IMR-90 (cell line): ENCODE measurements around the gene PPARD. TPM values are rescaled to one million over a fixed set of nuclear protein-coding genes. Genes with fewer than 3 reads are reported as not detected.

Experiments
- ATAC-seq: fragments of 200-7000 bp; cut with Tn5 transposase; 2 replicates; pipeline ENCODE4 v1.9.1; 2020; ENCODE audit warnings: low read depth, mild to moderate bottlenecking, moderate library complexity
- BruUV-seq: library from RNA; stranded (reverse); fragments of 400-500 nt; replicated peaks from 2 replicates; lab custom pipeline; 2021; lab: Mats Ljungman, UMichigan
- CTCF ChIA-PET: fragments of 300-600 bp; formaldehyde crosslinking; extraction: SDS; loops from one replicate; lab custom pipeline; 2021; ENCODE audit warnings: antibody characterized with exemption; lab: Yijun Ruan, JAX
- POLR2A ChIA-PET: fragments of 300-600 bp; sonication (Branson Sonifier 250); formaldehyde crosslinking; loops from one replicate; lab custom pipeline; 2022; ENCODE audit warnings: antibody characterized with exemption; ENCODE audit not compliant: unreplicated experiment; lab: Charles Lee
- DNase-seq: peaks from one replicate; pipeline ENCODE4 v3.0.0; 2013
- H2AFZ ChIP-seq: replicated peaks from 2 replicates; pipeline ENCODE3; 2013; ENCODE audit warnings: low read length, mild to moderate bottlenecking; ENCODE audit not compliant: poor library complexity
- H2AK5ac ChIP-seq: 2 replicates; pipeline ENCODE4 v1.6.1; 2013; ENCODE audit warnings: low read depth, low read length, inconsistent platforms
- H2AK9ac ChIP-seq: replicated peaks from 2 replicates; pipeline ENCODE3; 2013; ENCODE audit warnings: mild to moderate bottlenecking, low read depth, low read length, moderate library complexity; ENCODE audit not compliant: poor library complexity
- H2BK120ac ChIP-seq: 2 replicates; pipeline ENCODE4 v1.6.1; 2013; ENCODE audit warnings: low read depth, low read length, inconsistent platforms
- H2BK15ac ChIP-seq: 3 replicates; pipeline ENCODE4 v1.6.1; 2013; ENCODE audit warnings: low read depth, low read length, inconsistent platforms
- H2BK20ac ChIP-seq: 2 replicates; pipeline ENCODE4 v1.6.1; 2013; ENCODE audit warnings: low read depth, mild to moderate bottlenecking, inconsistent platforms, low read length, moderate library complexity
- H2BK5ac ChIP-seq: 2 replicates; pipeline ENCODE4 v1.6.1; 2013; ENCODE audit warnings: mild to moderate bottlenecking, low read depth, low read length, inconsistent platforms; ENCODE audit not compliant: poor library complexity, severe bottlenecking
- H3K14ac ChIP-seq: replicated peaks from 2 replicates; pipeline ENCODE4 v1.6.1; 2013; ENCODE audit warnings: low read depth, low read length, inconsistent platforms
- H3K18ac ChIP-seq: 2 replicates; pipeline ENCODE4 v1.6.1; 2013; ENCODE audit warnings: low read depth, low read length, control low read depth
- H3K23ac ChIP-seq: 2 replicates; pipeline ENCODE4 v1.6.1; 2013; ENCODE audit warnings: low read depth, low read length, inconsistent platforms
- H3K27ac ChIP-seq: 2 replicates; pipeline ENCODE4 v1.5.1; 2013; ENCODE audit warnings: mild to moderate bottlenecking, control low read depth, low read length; ENCODE audit not compliant: insufficient read depth
- H3K27me3 ChIP-seq: 2 replicates; pipeline ENCODE4 v1.6.1; 2013; ENCODE audit warnings: low read length; ENCODE audit not compliant: control insufficient read depth, insufficient read depth
- H3K36me3 ChIP-seq: 2 replicates; pipeline ENCODE4 v1.6.1; 2013; ENCODE audit warnings: low read length, mixed read lengths; ENCODE audit not compliant: control insufficient read depth, insufficient read depth
- H3K4ac ChIP-seq: 2 replicates; pipeline ENCODE4 v1.6.1; 2013; ENCODE audit warnings: low read depth, low read length, inconsistent platforms
- H3K4me1 ChIP-seq: 2 replicates; pipeline ENCODE4 v1.6.1; 2013; ENCODE audit warnings: low read length, mixed read lengths; ENCODE audit not compliant: control insufficient read depth, insufficient read depth
- H3K4me2 ChIP-seq: 2 replicates; pipeline ENCODE4 v1.6.1; 2013; ENCODE audit warnings: low read depth, mild to moderate bottlenecking, control low read depth, low read length, moderate library complexity
- H3K4me3 ChIP-seq: 2 replicates; pipeline ENCODE4 v1.5.1; 2013; ENCODE audit warnings: low read depth, mild to moderate bottlenecking, control low read depth, low read length, moderate library complexity; ENCODE audit not compliant: insufficient read depth
- H3K56ac ChIP-seq: 2 replicates; pipeline ENCODE4 v1.6.1; 2013; ENCODE audit warnings: low read length, inconsistent platforms; ENCODE audit not compliant: insufficient read depth; ENCODE audit errors: extremely low read depth
- H3K79me1 ChIP-seq, 2 experiments: 2 replicates each; pipeline ENCODE4 v1.6.1; 2013; ENCODE audit warnings: low read length in 2 of 2, inconsistent platforms in 1 of 2, low read depth in 1 of 2
- H3K9ac ChIP-seq: 2 replicates; pipeline ENCODE4 v1.6.1; 2013; ENCODE audit warnings: low read depth, low read length, control low read depth
- H3K9me1 ChIP-seq: 2 replicates; pipeline ENCODE4 v1.6.1; 2013; ENCODE audit warnings: low read length, inconsistent platforms; ENCODE audit not compliant: insufficient read depth
- H3K9me3 ChIP-seq: 2 replicates; pipeline ENCODE4 v1.6.1; 2013; ENCODE audit warnings: low read length; ENCODE audit not compliant: control insufficient read depth, insufficient read depth
- H4K20me1 ChIP-seq: 2 replicates; pipeline ENCODE4 v1.6.1; 2013; ENCODE audit warnings: low read length, inconsistent platforms; ENCODE audit not compliant: insufficient read depth
- H4K5ac ChIP-seq: 2 replicates; pipeline ENCODE4 v1.6.1; 2013; ENCODE audit warnings: mild to moderate bottlenecking, low read depth, low read length, control low read depth
- H4K8ac ChIP-seq, 2 experiments: 2 replicates each; pipeline ENCODE4 v1.6.1; 2013; ENCODE audit warnings: low read depth in 2 of 2, low read length in 2 of 2, control low read depth in 1 of 2, inconsistent platforms in 1 of 2
- H4K91ac ChIP-seq: 2 replicates; pipeline ENCODE4 v1.6.1; 2013; ENCODE audit warnings: low read depth, low read length, inconsistent platforms; ENCODE audit not compliant: insufficient read depth
- BHLHE40 ChIP-seq: fragments of 150-350 bp; IDR thresholded peaks from 2 replicates; pipeline ENCODE4 v1.6.1; 2016; ENCODE audit warnings: mild to moderate bottlenecking, low read depth, low read length
- CEBPB ChIP-seq: IDR thresholded peaks from 2 replicates; pipeline ENCODE4 v1.6.1; 2012; ENCODE audit warnings: low read depth, low read length, improper control_type of control experiment
- CHD1 ChIP-seq: IDR thresholded peaks from 2 replicates; pipeline ENCODE4 v1.6.1; 2012; ENCODE audit warnings: low read depth, low read length, improper control_type of control experiment
- MAFK ChIP-seq: IDR thresholded peaks from 2 replicates; pipeline ENCODE4 v1.6.1; 2012; ENCODE audit warnings: low read depth, low read length, improper control_type of control experiment
- NFE2L2 ChIP-seq: fragments of 150-350 bp; IDR thresholded peaks from 2 replicates; pipeline ENCODE4 v1.6.1; 2016; ENCODE audit warnings: low read depth, mild to moderate bottlenecking, low read length
- POLR2A ChIP-seq: IDR thresholded peaks from 2 replicates; pipeline ENCODE4 v1.6.1; 2012; ENCODE audit warnings: mild to moderate bottlenecking, low read depth, low read length
- RAD21 ChIP-seq: IDR thresholded peaks from 2 replicates; pipeline ENCODE4 v1.6.1; 2012; ENCODE audit warnings: low read length, improper control_type of control experiment
- RCOR1 ChIP-seq: IDR thresholded peaks from 2 replicates; pipeline ENCODE4 v1.6.1; 2012; ENCODE audit warnings: mild to moderate bottlenecking, low read length, improper control_type of control experiment; ENCODE audit not compliant: insufficient replicate concordance
- RFX5 ChIP-seq: IDR thresholded peaks from 2 replicates; pipeline ENCODE4 v1.8.0; 2012; ENCODE audit warnings: low read depth, mild to moderate bottlenecking, low read length, moderate library complexity
- WGBS, 2 experiments: methylation state at CpG; one replicate each; pipeline versions ENCODE4 v1.1.5 to v1.1.7; 2013; ENCODE audit warnings: missing lambda C conversion rate in 2 of 2; ENCODE audit not compliant: insufficient read length in 1 of 2; ENCODE audit errors: extremely low coverage in 2 of 2; 5-methylcytosine and 5-hydroxymethylcytosine counted together
- dilution Hi-C: fragments of 300-500 bp; cut with HindIII; formaldehyde crosslinking; loops from one replicate; pipeline ENCODE4 v1.14.3; 2018; ENCODE audit warnings: low sequenced_read_pairs; ENCODE audit not compliant: unreplicated experiment
- in situ Hi-C: fragments of 300-500 bp; cut with MboI; formaldehyde crosslinking; loops from 3 replicates; pipeline ENCODE4 v1.14.3; 2019; ENCODE audit warnings: low sequenced_read_pairs, inconsistent platforms, mixed read lengths
- intact Hi-C: fragments of 100-400 bp; cut with micrococcal nuclease; formaldehyde crosslinking; loops from 2 replicates; pipeline ENCODE4 v1.10.0; 2022
- polyA plus RNA-seq, 3 experiments: library from polyadenylated mRNA; depleted of rRNA; stranded (reverse); fragments of >200 nt; gene quantifications; 2 replicates each; pipeline ENCODE4 v1.2.3, GENCODE V29; 2012; ENCODE audit warnings: low replicate concordance in 1 of 3
- total RNA-seq: library from RNA; depleted of rRNA; stranded (reverse); fragments of >200 nt; gene quantifications from 2 replicates; pipeline ENCODE4 v1.2.3, GENCODE V29; 2012
- TF ChIP-seq, protein P1 (sequence below): fragments of 150-350 bp; IDR thresholded peaks from 2 replicates; pipeline ENCODE4 v1.6.1; 2017; ENCODE audit warnings: mild to moderate bottlenecking, antibody characterized with exemption, low read length, low read depth
- TF ChIP-seq, protein P2 (sequence below): conservative IDR thresholded peaks from 2 replicates; pipeline ENCODE4 v1.5.1; 2012; ENCODE audit warnings: mild to moderate bottlenecking, low read depth, low read length, improper control_type of control experiment
- TF ChIP-seq, protein P3 (sequence below): fragments of 150-350 bp; IDR thresholded peaks from 2 replicates; pipeline ENCODE4 v1.6.1; 2016; ENCODE audit warnings: low read depth, mild to moderate bottlenecking, low read length, moderate library complexity, borderline replicate concordance

PPARD gene
- total and polyA plus RNA-seq, 2 of the 4 experiments (the other 2 are of a cell fraction): 10.4 to 69.0 TPM

DNA sequence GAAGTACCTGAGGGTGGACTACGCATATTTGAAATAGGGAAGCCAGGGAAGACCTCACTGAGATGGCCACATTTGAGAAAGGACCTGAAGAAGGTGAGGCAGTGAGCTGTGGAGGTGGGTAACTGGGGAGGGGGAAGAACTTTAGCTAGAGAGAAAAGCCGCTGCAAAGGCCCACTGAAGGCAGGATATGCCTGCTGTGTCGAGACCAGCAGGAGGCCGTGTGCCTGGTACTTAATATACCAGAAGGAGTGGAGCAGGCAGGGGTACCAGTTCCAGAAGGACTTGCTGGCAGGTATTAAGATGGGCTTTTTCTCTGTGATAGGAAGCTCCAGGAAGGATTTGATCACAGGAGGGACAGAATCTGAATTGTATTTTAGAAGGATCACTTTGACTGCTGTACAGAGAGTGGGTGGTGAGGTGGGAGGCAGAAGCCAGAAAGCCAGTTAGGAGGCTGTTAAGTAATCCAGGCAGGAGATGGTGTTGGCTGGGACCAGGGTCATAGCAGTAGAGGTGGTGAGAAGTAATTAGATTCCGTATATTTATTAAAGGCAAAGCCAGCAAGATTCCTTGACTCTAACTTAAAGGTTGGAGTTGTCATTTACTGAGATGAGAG lies 55.6 kb downstream of the PPARD start:
- no peak for ATAC-seq
- Histone ChIP-seq H2AK9ac (peak overlapping the region; percentile 79), H3K18ac (no peak overlapping the region), H4K8ac (no peak overlapping the region), H4K20me1 (peaks cover 17% of the 10 kb centered on the region), H3K9ac (no peak overlapping the region), H2BK120ac (no peak overlapping the region), H3K79me1 (peaks cover 57 to 88% of the 10 kb centered on the region in 2 experiments), H3K14ac (0 out of 2 replicates have a peak overlapping the region, but pooled peaks have one; percentile 55), H3K56ac (no peak overlapping the region), H4K91ac (no peak overlapping the region), H2BK20ac (no peak overlapping the region), H2AK5ac (0 out of 2 replicates have a peak overlapping the region, but pooled peaks have one; percentile 13), H2BK5ac (no peak overlapping the region), H3K27ac (no peak overlapping the region), H4K5ac (no peak overlapping the region), H2BK15ac (no peak overlapping the region), H3K4ac (no peak overlapping the region), H3K4me2 (no peak overlapping the region), H3K4me1 (peaks cover 29% of the 10 kb centered on the region), H2AFZ (no peak overlapping the region), H3K36me3 (peaks cover 5% of the 10 kb centered on the region), H3K27me3 (no peaks in the 10 kb centered on the region), H3K9me3 (no peaks in the 10 kb centered on the region), H3K4me3 (no peak overlapping the region), H3K9me1 (peaks cover 39% of the 10 kb centered on the region), H3K23ac (no peak overlapping the region)
- no peak for DNase-seq
- ChIA-PET CTCF (no interaction called here), POLR2A (no interaction called here)
- in situ Hi-C loops (no loop called here), intact Hi-C loops (no loop called here), dilution Hi-C loops (no loop called here)
- BruUV-seq: no TSS peak
- TF ChIP-seq, protein P1, sequence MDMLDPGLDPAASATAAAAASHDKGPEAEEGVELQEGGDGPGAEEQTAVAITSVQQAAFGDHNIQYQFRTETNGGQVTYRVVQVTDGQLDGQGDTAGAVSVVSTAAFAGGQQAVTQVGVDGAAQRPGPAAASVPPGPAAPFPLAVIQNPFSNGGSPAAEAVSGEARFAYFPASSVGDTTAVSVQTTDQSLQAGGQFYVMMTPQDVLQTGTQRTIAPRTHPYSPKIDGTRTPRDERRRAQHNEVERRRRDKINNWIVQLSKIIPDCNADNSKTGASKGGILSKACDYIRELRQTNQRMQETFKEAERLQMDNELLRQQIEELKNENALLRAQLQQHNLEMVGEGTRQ: no peak
- TF ChIP-seq RAD21 (no peak), CEBPB (no peak), RFX5 (no peak), BHLHE40 (no peak), POLR2A (no peak), MAFK (no peak), NFE2L2 (no peak), CHD1 (no peak), RCOR1 (no peak)
- TF ChIP-seq, protein P2, sequence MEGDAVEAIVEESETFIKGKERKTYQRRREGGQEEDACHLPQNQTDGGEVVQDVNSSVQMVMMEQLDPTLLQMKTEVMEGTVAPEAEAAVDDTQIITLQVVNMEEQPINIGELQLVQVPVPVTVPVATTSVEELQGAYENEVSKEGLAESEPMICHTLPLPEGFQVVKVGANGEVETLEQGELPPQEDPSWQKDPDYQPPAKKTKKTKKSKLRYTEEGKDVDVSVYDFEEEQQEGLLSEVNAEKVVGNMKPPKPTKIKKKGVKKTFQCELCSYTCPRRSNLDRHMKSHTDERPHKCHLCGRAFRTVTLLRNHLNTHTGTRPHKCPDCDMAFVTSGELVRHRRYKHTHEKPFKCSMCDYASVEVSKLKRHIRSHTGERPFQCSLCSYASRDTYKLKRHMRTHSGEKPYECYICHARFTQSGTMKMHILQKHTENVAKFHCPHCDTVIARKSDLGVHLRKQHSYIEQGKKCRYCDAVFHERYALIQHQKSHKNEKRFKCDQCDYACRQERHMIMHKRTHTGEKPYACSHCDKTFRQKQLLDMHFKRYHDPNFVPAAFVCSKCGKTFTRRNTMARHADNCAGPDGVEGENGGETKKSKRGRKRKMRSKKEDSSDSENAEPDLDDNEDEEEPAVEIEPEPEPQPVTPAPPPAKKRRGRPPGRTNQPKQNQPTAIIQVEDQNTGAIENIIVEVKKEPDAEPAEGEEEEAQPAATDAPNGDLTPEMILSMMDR: no peak
- TF ChIP-seq, protein P3, sequence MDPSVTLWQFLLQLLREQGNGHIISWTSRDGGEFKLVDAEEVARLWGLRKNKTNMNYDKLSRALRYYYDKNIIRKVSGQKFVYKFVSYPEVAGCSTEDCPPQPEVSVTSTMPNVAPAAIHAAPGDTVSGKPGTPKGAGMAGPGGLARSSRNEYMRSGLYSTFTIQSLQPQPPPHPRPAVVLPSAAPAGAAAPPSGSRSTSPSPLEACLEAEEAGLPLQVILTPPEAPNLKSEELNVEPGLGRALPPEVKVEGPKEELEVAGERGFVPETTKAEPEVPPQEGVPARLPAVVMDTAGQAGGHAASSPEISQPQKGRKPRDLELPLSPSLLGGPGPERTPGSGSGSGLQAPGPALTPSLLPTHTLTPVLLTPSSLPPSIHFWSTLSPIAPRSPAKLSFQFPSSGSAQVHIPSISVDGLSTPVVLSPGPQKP: no peak
- 100% methylated on average over 1 of the region's 5 CpGs; no CpG with 5 or more reads in 1 of the 2 experiments for WGBS, 2 experiments
